Pulmonary artery endothelial cell (primary cell): ENCODE measurements around the gene RASGRP2. TPM values are rescaled to one million over a fixed set of nuclear protein-coding genes. Genes with fewer than 3 reads are reported as not detected.

ENCODE experiments used
- total RNA-seq: library from RNA; depleted of rRNA; stranded (reverse); fragments of >200 nt; gene quantifications from 2 replicates; pipeline ENCODE4 v1.2.3, GENCODE V29; 2014

Gene RASGRP2
- total RNA-seq, 1 donor from 2014 or later: 1.5 TPM

Other genes starting within 250 kb of the RASGRP2 start
- gene SLC22A11, start 188.2 kb downstream of the RASGRP2 start, total RNA-seq: not detected in 2 replicates
- not detected in 2 replicates for gene SLC22A12, start 152.9 kb downstream of the RASGRP2 start, total RNA-seq
- not detected in 2 replicates for gene NRXN2, start 20.9 kb downstream of the RASGRP2 start, total RNA-seq
- 0.13 and 0.35 TPM in 2 replicates for gene PYGM, start 15.8 kb upstream of the RASGRP2 start, total RNA-seq
- gene SF1, start 34.4 kb upstream of the RASGRP2 start, total RNA-seq: 74.6 and 107 TPM in 2 replicates
- gene MAP4K2, start 59.1 kb upstream of the RASGRP2 start, total RNA-seq: 34.3 and 34.8 TPM in 2 replicates
- 17.0 and 26.2 TPM in 2 replicates for gene MEN1, start 66.4 kb upstream of the RASGRP2 start, total RNA-seq
- 0.20 and 0.25 TPM in 2 replicates for gene CDC42BPG, start 100.5 kb upstream of the RASGRP2 start, total RNA-seq
- gene EHD1, start 134.5 kb upstream of the RASGRP2 start, total RNA-seq: 110 and 122 TPM in 2 replicates
- gene ATG2A, start 173.1 kb upstream of the RASGRP2 start, total RNA-seq: 8.8 and 9.6 TPM in 2 replicates
- 9.7 and 12.1 TPM in 2 replicates for gene PPP2R5B, start 180.5 kb upstream of the RASGRP2 start, total RNA-seq
- not detected in 2 replicates for gene GPHA2, start 191.8 kb upstream of the RASGRP2 start, total RNA-seq
- gene MAJIN, start 228.0 kb upstream of the RASGRP2 start, total RNA-seq: not detected in 2 replicates